Activated naive CD4-positive, alpha-beta T cell treated with anti-CD3 and anti-CD28 coated beads for 36 hours (primary cell): ENCODE results near the gene SLC44A1. TPM values are rescaled to one million over a fixed set of nuclear protein-coding genes. Genes with fewer than 3 reads are reported as not detected.
A peak's percentile ranks its signal among the peaks of the same experiment; 100 is the strongest.
"Not testable (repeated sequence)": the region's sequence is repeated elsewhere in the genome, so short reads cannot be mapped to it uniquely, and the experiment has no call there.

ENCODE experiments used
- CTCF ChIA-PET: fragments of 350-600 bp; sonication (Branson Sonifier 250); formaldehyde crosslinking; loops from one replicate; lab custom pipeline; 2021; ENCODE audit warnings: antibody characterized with exemption; lab: Charles Lee
- DNase-seq: peaks from one replicate; pipeline ENCODE4 v3.0.0-alpha.2; 2020
- H3K27ac Mint-ChIP-seq: one replicate; pipeline ENCODE4 v1.8.0; 2021; ENCODE audit warnings: mild to moderate bottlenecking, mixed read lengths
- H3K27me3 Mint-ChIP-seq: one replicate; pipeline ENCODE4 v1.8.0; 2021; ENCODE audit warnings: low read depth, mixed read lengths
- H3K36me3 Mint-ChIP-seq: one replicate; pipeline ENCODE4 v1.8.0; 2021; ENCODE audit warnings: low read depth, mixed read lengths
- H3K4me1 Mint-ChIP-seq: one replicate; pipeline ENCODE4 v1.8.0; 2021; ENCODE audit warnings: low read depth, mixed read lengths
- H3K4me3 Mint-ChIP-seq: one replicate; pipeline ENCODE4 v1.8.0; 2021; ENCODE audit warnings: mild to moderate bottlenecking, moderate library complexity, mixed read lengths
- H3K9me3 Mint-ChIP-seq: one replicate; pipeline ENCODE4 v1.8.0; 2021; ENCODE audit warnings: mixed read lengths
- intact Hi-C: fragments of 100-400 bp; cut with micrococcal nuclease; formaldehyde crosslinking; loops from one replicate; pipeline ENCODE4 v1.15.1; 2023
- total RNA-seq, 2 experiments: library from RNA; stranded (reverse); gene quantifications; one replicate each; pipeline ENCODE4 v1.2.3, GENCODE V29; 2021

Gene SLC44A1
- total RNA-seq, 2 experiments from 2014 or later, result 17.6 to 18.6 TPM

GRCh38 chr9:105258225-105258737 lies 13.8 kb downstream of the SLC44A1 start:
- Mint-ChIP-seq H3K4me3 (no peak overlapping the region), H3K4me1 (peaks cover 25% of the 10 kb centered on the region), H3K27me3 (no peaks in the 10 kb centered on the region), H3K9me3 (no peaks in the 10 kb centered on the region), H3K36me3 (no peaks in the 10 kb centered on the region), H3K27ac (no peak overlapping the region)
- CTCF ChIA-PET, result no interaction called here
- DNase-seq, result no peak
- intact Hi-C loops, result no loop called here

- H3K36me3 Mint-ChIP-seq, result no peaks in the 10 kb centered on the region
- H3K9me3 Mint-ChIP-seq, result no peaks in the 10 kb centered on the region
- peaks cover 30% of the 10 kb centered on the region for H3K4me1 Mint-ChIP-seq
- no peak overlapping the region for H3K27ac Mint-ChIP-seq
- H3K4me3 Mint-ChIP-seq, result no peak overlapping the region
- CTCF ChIA-PET, result interaction anchor here (0.5 to 1.5 kb wide), 2 partner anchors 156 to 396 kb away, joined by 4 read pairs; no protein-coding TSS in a partner anchor
- no peaks in the 10 kb centered on the region for H3K27me3 Mint-ChIP-seq
- no peak for DNase-seq
- intact Hi-C loops, result no loop called here
Measured at GRCh38 chr9:105259274-105259673, 14.8 kb downstream of the SLC44A1 start.

DNA sequence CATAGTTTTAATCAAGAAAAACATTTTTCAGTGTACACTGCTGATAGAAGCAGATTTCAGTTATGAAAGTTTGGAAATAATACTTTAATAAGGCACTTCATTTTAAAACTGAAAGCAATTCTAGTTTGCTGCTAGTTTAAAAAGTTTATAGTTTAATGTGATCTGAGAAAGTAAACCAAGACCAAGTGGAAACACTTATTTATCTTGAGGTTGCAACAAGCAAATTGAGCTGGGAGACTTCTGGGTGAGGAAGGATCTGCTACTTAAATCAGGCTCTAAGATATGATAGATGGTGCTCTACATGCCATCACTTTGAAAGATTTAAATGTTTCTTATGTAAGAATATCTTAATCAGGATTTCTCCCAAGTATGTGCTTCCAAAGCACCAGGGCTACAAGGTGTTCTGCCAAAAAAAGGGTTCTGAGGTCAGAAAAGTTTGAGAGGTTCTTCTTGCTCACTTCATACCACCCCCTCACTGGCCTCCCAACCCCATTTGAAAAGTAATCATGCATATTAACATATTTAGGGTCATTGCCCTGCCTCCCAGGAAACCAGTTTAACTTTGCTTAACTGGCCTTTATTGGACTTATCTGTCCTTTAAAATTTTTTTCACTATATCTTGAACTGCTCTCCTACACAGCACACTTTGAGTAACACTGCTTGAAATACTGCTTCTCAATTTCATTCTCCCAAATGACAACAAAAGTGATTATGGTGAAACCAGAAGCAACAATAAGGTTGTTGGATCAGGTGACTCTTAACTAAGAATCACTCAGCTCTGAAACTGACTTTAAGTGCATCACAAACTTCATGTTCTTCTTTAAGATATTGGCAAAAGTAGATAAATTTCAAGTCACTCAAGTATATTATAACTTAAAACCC lies 15.5 kb downstream of the SLC44A1 start:
- Mint-ChIP-seq H3K27ac (no peak overlapping the region), H3K36me3 (no peaks in the 10 kb centered on the region), H3K4me1 (peaks cover 35% of the 10 kb centered on the region), H3K4me3 (no peak overlapping the region), H3K9me3 (no peaks in the 10 kb centered on the region), H3K27me3 (no peaks in the 10 kb centered on the region)
- DNase-seq, result no peak
- intact Hi-C loops, result no loop called here
- CTCF ChIA-PET, result interaction anchor here (0.5 to 1.5 kb wide), 3 partner anchors 19 to 396 kb away, joined by 4 read pairs; no protein-coding TSS in a partner anchor

DNA sequence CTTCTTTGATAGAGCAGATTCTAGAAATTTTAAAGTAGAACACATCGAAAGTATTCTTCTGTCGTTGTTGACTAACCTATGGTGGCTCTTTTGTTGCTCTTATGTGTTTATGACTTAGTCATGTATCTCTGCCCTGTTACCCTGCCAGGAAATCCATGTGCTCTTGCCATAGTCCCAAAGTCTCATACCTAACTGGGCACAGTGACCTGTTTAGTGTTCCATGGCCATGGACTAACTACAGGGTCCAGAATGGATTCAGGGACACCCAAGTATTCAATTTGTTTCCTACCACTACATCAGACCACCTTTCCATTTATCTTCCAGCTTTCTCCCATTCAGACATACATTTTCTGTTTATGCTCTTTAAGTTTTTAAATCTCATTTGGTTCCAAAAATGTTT lies 18.0 kb downstream of the SLC44A1 start:
- H3K27ac Mint-ChIP-seq, result no peak overlapping the region
- H3K27me3 Mint-ChIP-seq, result no peaks in the 10 kb centered on the region
- no peak overlapping the region for H3K4me3 Mint-ChIP-seq
- peaks cover 1% of the 10 kb centered on the region for H3K9me3 Mint-ChIP-seq
- no peak for DNase-seq
- H3K4me1 Mint-ChIP-seq, result peaks cover 35% of the 10 kb centered on the region
- no peaks in the 10 kb centered on the region for H3K36me3 Mint-ChIP-seq
- CTCF ChIA-PET, result no interaction called here
- intact Hi-C loops, result no loop called here

- DNase-seq, result peak; percentile 14
- CTCF ChIA-PET, result interaction anchor here (1.1 kb wide), 1 partner anchor 122 kb away, joined by 3 read pairs; no protein-coding TSS in a partner anchor
- no peaks in the 10 kb centered on the region for H3K27me3 Mint-ChIP-seq
- peak overlapping the region; percentile 30 for H3K27ac Mint-ChIP-seq
- H3K9me3 Mint-ChIP-seq, result peaks cover 1% of the 10 kb centered on the region
- intact Hi-C loops, result loop anchor here (2.0 kb wide), 1 partner anchor 20 kb away; the partner anchor contains the start of gene SLC44A1
- no peak overlapping the region for H3K4me3 Mint-ChIP-seq
- H3K36me3 Mint-ChIP-seq, result no peaks in the 10 kb centered on the region
- H3K4me1 Mint-ChIP-seq, result peaks cover 24% of the 10 kb centered on the region
Measured at GRCh38 chr9:105264380-105264779, 19.9 kb downstream of the SLC44A1 start.

GRCh38 chr9:105268254-105268653 lies 23.8 kb downstream of the SLC44A1 start:
- H3K9me3 Mint-ChIP-seq, intact Hi-C loops, H3K4me3 Mint-ChIP-seq, DNase-seq, H3K27ac Mint-ChIP-seq, H3K27me3 Mint-ChIP-seq, CTCF ChIA-PET, H3K36me3 Mint-ChIP-seq: not testable (repeated sequence)
- H3K4me1 Mint-ChIP-seq, result peaks cover 17% of the 10 kb centered on the region

GRCh38 chr9:105269593-105269992 lies 25.1 kb downstream of the SLC44A1 start:
- DNase-seq, result no peak
- no peaks in the 10 kb centered on the region for H3K36me3 Mint-ChIP-seq
- no peak overlapping the region for H3K27ac Mint-ChIP-seq
- H3K9me3 Mint-ChIP-seq, result peaks cover 1% of the 10 kb centered on the region
- intact Hi-C loops, result no loop called here
- CTCF ChIA-PET, result no interaction called here
- no peaks in the 10 kb centered on the region for H3K27me3 Mint-ChIP-seq
- peaks cover 9% of the 10 kb centered on the region for H3K4me1 Mint-ChIP-seq
- H3K4me3 Mint-ChIP-seq, result no peak overlapping the region

DNA sequence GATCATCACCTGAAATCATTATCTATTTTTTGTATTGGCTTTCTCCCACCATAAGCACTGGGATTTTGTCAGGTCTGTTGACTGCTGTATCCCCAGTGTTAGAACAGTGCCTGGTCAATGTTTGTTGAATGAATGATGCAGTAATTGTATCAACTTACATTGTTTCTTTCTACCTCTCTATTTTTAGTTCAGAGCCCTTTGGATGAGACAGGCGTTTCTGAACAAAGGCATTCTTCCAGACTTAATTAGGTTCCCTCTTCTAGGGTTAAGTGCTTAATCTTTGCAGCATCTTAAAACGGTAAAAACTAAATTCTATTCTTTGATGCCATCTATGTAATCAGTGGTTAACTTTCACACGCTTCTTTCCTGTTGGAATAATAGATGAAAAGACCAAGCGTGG lies 26.3 kb downstream of the SLC44A1 start:
- Mint-ChIP-seq H3K4me3 (no peak overlapping the region), H3K27ac (no peak overlapping the region), H3K27me3 (no peaks in the 10 kb centered on the region), H3K36me3 (no peaks in the 10 kb centered on the region), H3K9me3 (peaks cover 1% of the 10 kb centered on the region), H3K4me1 (peaks cover 4% of the 10 kb centered on the region)
- intact Hi-C loops, result no loop called here
- no peak for DNase-seq
- CTCF ChIA-PET, result no interaction called here

DNA sequence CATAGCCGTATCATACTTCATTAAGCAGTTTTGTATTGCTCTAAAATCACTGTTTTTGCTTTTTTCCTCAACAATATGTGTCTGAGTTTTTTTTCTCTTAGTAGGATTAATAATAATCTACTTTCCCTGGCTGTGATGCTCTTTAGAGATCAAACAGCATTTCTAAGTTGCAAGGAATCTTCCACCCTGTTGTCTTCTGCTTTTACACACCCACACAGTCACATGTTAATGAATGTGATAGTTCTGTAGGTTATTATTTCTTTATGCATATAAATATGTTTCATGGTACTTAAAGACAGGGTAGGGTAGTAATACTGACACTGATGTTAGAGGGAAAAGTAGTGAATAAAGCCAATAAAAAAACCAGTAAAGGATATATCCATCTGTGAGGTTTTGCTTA lies 29.3 kb downstream of the SLC44A1 start:
- Mint-ChIP-seq H3K36me3 (peaks cover 3% of the 10 kb centered on the region), H3K4me1 (peaks cover 4% of the 10 kb centered on the region), H3K9me3 (no peaks in the 10 kb centered on the region), H3K27me3 (no peaks in the 10 kb centered on the region), H3K4me3 (no peak overlapping the region), H3K27ac (no peak overlapping the region)
- no peak for DNase-seq
- CTCF ChIA-PET, result no interaction called here
- intact Hi-C loops, result no loop called here

GRCh38 chr9:105275111-105275510 lies 30.7 kb downstream of the SLC44A1 start:
- Mint-ChIP-seq H3K36me3 (peaks cover 3% of the 10 kb centered on the region), H3K4me3 (no peak overlapping the region), H3K27ac (no peak overlapping the region), H3K4me1 (peaks cover 4% of the 10 kb centered on the region), H3K27me3 (no peaks in the 10 kb centered on the region), H3K9me3 (no peaks in the 10 kb centered on the region)
- CTCF ChIA-PET, result no interaction called here
- intact Hi-C loops, result no loop called here
- no peak for DNase-seq

DNA sequence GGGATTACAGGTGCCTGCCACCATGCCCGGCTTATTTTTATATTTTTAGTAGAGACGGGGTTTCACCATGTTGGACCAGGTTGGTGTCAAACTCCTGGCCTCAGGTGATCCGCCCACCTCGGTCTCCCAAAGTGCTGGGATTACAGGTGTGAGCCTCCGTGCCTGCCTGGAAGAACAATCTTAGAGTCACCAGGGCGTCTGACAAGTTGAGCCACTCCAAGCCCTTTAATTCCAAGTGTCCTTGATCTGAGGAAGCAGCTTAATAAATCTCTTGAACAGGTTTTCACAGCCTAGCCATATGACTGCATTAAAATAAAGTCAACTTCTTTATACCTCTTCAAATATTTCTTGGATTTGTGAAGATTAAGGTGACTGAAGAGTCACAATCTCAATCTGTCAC lies 31.5 kb downstream of the SLC44A1 start:
- Mint-ChIP-seq H3K36me3 (peaks cover 3% of the 10 kb centered on the region), H3K27ac (no peak overlapping the region), H3K9me3 (no peaks in the 10 kb centered on the region), H3K4me3 (no peak overlapping the region), H3K27me3 (no peaks in the 10 kb centered on the region), H3K4me1 (no peaks in the 10 kb centered on the region)
- DNase-seq, result no peak
- intact Hi-C loops, result no loop called here
- CTCF ChIA-PET, result no interaction called here

DNA sequence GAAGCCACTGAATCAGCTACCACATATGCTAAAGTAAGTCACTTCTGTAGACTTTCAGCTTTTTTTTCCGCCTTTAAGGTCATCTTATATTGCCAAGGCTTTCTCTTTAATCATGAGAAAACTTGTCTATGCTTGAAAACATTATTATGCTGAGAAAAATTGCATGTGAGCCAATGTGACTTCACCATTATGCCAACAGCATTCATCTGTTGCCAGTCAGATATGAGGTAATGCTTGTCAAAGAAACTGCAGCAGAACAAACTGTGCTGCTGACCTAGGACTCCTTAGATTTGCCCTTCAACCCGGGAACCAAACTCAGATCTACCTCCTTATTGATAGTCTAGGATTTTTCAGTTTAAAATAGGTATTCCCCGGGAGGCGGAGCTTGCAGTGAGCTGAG lies 34.3 kb downstream of the SLC44A1 start:
- Mint-ChIP-seq H3K36me3 (peaks cover 3% of the 10 kb centered on the region), H3K4me3 (no peak overlapping the region), H3K27me3 (no peaks in the 10 kb centered on the region), H3K9me3 (no peaks in the 10 kb centered on the region), H3K27ac (no peak overlapping the region), H3K4me1 (peaks cover 6% of the 10 kb centered on the region)
- CTCF ChIA-PET, result interaction anchor here (0.6 kb wide), 1 partner anchor 19 kb away, joined by 4 read pairs; no protein-coding TSS in a partner anchor
- intact Hi-C loops, result no loop called here
- no peak for DNase-seq
